ENCODE results near the gene USP37.

GRCh38 chr2:218465987-218466633 is 102.0 kb downstream of the USP37 start:
- TF ChIP-seq, protein P1, sequence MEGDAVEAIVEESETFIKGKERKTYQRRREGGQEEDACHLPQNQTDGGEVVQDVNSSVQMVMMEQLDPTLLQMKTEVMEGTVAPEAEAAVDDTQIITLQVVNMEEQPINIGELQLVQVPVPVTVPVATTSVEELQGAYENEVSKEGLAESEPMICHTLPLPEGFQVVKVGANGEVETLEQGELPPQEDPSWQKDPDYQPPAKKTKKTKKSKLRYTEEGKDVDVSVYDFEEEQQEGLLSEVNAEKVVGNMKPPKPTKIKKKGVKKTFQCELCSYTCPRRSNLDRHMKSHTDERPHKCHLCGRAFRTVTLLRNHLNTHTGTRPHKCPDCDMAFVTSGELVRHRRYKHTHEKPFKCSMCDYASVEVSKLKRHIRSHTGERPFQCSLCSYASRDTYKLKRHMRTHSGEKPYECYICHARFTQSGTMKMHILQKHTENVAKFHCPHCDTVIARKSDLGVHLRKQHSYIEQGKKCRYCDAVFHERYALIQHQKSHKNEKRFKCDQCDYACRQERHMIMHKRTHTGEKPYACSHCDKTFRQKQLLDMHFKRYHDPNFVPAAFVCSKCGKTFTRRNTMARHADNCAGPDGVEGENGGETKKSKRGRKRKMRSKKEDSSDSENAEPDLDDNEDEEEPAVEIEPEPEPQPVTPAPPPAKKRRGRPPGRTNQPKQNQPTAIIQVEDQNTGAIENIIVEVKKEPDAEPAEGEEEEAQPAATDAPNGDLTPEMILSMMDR (IDR thresholded peaks at IDR 0.05; ENCODE audit: borderline replicate concordance, extremely low read depth, low read length, poor library complexity, severe bottlenecking): peak; percentile 63
- no peak for TF ChIP-seq EZH2 (IDR thresholded peaks at IDR 0.05; ENCODE audit: borderline replicate concordance, low read depth, low read length, severe bottlenecking)

Data from DND-41 (cell line).